G401 (cell line): ENCODE results near the gene FOXS1. TPM values are rescaled to one million over a fixed set of nuclear protein-coding genes. Genes with fewer than 3 reads are reported as not detected.
"Not testable (repeated sequence)": the region's sequence is repeated elsewhere in the genome, so short reads cannot be mapped to it uniquely, and the experiment has no call there.

Source experiments
- DNase-seq: peaks from one replicate; pipeline ENCODE4 v3.0.0-alpha.2; 2015; ENCODE audit warnings: low spot score
- in situ Hi-C: cut with HindIII; loops from 2 replicates; pipeline ENCODE4 v1.10.0; 2016; ENCODE audit warnings: low sequenced_read_pairs, mixed read lengths
- total RNA-seq: library from RNA; depleted of rRNA; stranded (reverse); fragments of >200 nt; shearing (Covaris generic); gene quantifications from 2 replicates; pipeline ENCODE4 v1.2.3, GENCODE V29; 2014

Gene FOXS1
- total RNA-seq, 1 experiment from 2014 or later: 3.4 TPM

DNA sequence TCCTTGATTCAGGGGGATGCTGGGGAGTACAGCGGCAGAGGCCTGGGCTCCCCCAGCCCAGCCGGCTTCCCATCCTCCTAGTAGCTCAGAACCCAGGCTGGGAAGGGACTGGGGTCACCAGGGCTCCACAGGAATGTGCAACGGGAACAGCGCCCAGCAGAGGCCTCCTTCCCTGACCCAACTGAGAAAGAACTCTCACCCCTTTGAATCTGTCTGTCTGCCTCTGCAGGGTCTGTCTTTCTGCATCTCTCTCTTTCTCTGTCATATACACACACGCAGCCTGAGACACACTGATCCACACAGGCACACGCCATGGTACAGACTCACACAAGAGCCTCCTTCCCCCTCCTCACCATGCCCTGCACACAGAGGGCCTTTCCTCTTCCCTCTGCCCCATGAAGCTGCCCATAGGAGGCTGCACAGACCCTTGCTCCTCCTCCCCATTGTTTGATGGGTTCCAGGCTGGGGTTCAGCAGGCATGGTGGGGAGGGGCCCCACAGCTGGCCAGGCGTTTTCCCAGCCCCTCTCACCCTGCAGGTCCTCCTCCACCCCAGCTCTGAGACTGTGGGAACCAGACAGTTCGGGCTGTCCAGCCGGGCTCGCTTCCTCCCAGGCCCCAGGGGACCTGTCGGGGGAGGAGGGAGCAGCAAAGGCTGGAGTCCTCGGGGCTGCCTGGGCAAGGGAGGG is 2.8 kb downstream of the FOXS1 start:
- in situ Hi-C loops: no loop called here
- DNase-seq: no peak

- in situ Hi-C loops: no loop called here
- DNase-seq: no peak
Observed at GRCh38 chr20:31841928-31842327, 3.5 kb downstream of the FOXS1 start.

DNA sequence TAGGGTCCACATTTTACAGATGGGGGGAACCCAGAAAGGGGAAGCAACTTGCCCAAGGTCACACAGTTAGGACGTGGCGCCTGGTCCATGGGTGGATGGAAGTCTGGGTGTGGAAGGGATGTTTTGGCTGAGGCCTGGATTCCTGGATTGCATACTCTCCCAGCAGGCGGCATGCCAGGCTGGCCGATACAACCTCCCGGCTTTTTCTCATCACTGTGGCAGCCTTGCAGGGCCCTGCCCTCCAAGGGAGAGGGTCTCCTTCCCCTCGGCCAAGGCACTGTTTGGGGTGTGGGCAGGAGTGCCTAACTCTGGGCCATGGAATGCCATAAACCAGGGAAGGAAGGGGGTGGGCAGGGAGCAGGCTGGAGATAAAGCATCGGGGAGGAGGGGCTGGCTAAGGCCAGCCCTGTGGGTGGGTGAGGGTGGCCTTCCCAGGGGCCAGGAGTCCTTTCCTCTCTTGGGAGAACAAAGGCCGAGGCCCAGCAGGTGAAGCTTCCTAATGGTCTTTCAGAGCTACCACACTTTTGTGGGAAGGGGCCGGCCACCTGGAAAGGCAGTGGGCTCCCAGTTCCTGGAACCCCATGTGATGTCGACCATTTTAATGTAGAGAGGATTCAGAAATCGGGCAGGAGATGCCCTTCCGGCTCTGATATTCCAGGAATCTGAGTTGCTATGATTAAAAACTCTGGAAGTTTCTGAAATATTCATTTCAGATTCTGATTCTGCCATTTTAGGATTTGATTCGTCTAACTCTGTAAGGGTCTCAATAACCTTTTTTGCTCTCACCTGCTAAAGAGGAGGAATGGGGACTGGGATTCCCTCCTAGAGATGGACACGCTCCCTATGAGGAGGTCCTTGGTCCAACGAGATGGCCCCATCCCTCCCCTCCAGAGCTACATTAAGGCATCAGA is 4.2 kb downstream of the FOXS1 start:
- no peak for DNase-seq
- in situ Hi-C loops: no loop called here

- in situ Hi-C loops: no loop called here
- no peak for DNase-seq
Observed at GRCh38 chr20:31839782-31840487, 5.5 kb downstream of the FOXS1 start.

- no peak for DNase-seq
- in situ Hi-C loops: no loop called here
Observed at GRCh38 chr20:31838646-31839292, 6.6 kb downstream of the FOXS1 start.

DNA sequence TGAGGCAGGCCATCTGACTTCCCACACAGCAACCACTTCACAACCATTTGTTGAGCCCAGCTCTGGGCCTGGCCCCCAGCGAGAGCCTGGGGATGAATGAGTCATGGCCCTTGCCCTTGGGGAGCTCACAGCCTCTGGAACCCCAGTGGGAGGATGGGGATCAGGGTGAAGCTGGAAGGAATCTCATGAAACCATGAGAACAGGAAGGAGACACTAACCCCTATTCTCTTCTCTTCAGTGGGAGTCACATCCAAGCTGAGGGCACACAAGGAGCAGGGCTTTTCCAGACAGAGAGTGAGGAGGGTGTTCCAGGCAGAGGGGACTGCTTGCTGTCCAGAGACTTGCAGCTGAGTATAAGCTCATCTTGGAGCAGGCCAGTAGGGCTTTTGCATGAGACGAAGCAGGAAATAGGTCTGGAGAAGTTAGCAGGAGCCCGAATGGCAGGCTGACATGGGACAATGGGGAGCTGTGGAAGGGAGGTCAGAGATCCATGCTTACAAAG is 7.5 kb downstream of the FOXS1 start:
- DNase-seq: no peak
- in situ Hi-C loops: no loop called here

DNA sequence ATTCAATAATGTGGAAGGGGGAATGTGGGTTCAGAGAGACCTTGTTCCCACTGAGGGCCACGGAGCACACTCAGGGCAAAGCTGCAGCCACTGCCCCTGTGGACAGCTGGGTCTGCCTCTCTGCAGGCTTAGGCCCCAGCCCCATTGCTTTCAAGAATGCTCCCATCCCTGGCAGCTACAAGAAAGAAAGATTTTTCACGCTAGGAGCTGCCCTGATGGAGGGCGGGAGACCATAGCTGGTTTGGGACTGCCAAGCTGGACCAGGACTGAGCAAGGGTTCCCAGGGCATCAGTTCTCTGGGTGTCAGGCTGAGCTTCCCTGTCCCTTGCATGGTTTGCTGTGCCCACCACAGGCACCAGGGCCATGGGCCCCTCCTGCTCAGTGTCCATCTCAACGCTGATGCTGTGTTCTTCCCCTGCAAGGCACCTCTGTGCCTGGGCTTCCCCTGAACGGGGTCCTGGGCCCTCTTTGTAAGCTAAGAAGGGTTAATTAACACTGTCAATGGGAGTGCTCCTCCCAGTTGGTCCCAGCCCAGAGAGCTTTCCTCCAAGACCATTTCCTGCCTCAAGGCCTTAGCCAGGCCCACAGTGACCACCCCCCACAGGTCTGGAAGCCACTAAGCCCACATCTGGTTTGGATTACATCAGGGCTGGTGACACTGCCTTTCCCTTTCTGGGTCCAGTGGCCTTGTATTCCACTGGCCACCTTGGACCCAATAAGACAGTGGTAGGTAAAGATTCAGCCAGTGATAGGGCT is 8.4 kb downstream of the FOXS1 start:
- in situ Hi-C loops: no loop called here
- DNase-seq: no peak

GRCh38 chr20:31835977-31836852 is 9.2 kb downstream of the FOXS1 start:
- in situ Hi-C loops: no loop called here
- peak; percentile 75 for DNase-seq

- no peak for DNase-seq
- in situ Hi-C loops: no loop called here
Observed at GRCh38 chr20:31835554-31835953, 9.8 kb downstream of the FOXS1 start.

GRCh38 chr20:31833931-31834521 is 11.4 kb downstream of the FOXS1 start:
- in situ Hi-C loops: no loop called here
- DNase-seq: no peak

DNA sequence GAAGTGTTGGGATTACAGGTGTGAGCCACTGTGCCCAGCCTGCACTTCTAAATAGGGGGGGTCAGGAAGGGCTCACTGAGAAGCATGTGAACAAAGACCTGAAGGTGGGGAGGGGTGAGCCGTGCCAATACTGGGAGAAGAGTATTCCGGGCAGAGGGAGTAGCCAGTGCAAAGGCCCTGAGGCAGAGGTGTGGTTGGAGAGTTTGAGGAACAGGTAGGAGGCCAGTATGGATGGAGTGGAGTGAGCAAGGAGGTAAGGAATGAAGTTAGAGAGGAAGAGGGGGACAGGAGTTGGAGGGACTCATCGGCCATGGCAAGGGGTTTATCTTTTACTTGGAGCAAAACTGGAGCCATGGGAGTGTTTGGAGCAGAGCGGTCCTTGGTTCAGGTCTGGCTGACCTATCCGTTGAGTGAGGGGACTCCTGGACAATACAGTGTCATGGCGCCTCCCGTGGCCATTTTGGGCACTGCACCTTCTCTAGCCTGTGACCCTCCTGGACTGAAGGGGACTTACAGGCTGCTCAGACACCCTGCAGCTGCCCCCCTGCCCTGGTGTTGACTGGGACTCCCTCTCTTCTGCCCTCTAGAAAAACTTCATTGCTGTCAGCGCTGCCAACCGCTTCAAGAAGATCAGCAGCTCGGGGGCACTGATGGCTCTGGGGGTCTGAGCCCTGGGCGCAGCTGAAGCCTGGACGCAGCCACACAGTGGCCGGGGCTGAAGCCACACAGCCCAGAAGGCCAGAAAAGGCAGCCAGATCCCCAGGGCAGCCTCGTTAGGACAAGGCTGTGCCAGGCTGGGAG is 12.1 kb downstream of the FOXS1 start:
- peak; percentile 63 for DNase-seq
- in situ Hi-C loops: no loop called here

DNA sequence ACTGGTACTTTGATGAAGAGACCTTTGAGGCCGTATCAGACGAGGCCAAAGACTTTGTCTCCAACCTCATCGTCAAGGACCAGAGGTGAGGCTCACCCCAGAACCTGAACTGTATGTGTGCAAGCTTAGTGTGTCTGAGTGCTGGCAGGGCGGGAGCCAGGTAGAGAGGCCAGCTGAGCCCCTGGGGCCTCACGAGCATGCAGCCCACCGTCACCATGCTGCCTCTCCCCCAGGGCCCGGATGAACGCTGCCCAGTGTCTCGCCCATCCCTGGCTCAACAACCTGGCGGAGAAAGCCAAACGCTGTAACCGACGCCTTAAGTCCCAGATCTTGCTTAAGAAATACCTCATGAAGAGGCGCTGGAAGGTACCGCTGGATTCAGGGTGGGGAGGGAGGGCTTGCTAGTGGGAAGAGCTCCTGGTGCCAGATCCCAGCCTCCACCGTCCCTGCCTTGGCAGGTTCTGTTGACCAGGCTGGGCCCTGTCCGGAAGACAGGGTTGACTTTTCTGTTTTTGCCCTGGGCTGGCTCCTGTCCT is 13.6 kb downstream of the FOXS1 start:
- in situ Hi-C loops: no loop called here
- DNase-seq: no peak

DNA sequence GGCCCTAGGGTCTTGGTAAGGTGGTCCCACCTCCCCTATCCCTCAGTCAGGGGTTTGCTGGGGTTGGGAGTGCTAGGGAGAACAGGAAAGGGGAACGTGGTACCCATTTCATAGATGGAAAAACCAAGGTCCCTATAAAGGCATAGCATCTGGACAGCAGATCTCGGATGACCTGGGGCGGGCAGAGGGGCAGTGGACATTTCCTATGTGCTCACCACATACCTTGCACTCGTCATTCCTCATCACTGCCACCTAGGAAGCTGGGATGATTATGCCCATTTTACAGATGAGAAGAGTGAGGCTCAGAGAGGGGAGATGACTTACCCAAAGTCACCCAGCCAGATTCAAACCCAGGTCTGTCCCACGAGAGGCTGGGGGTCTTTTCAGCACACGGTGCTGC is 14.2 kb downstream of the FOXS1 start:
- in situ Hi-C loops: no loop called here
- DNase-seq: no peak

GRCh38 chr20:31830406-31830981 is 14.9 kb downstream of the FOXS1 start:
- in situ Hi-C loops: no loop called here

GRCh38 chr20:31829731-31830130 is 15.7 kb downstream of the FOXS1 start:
- DNase-seq: no peak
- in situ Hi-C loops: no loop called here

More at GRCh38 chr20:31830406-31830981, 14.9 kb downstream of the FOXS1 start:
- no peak for DNase-seq

DNA sequence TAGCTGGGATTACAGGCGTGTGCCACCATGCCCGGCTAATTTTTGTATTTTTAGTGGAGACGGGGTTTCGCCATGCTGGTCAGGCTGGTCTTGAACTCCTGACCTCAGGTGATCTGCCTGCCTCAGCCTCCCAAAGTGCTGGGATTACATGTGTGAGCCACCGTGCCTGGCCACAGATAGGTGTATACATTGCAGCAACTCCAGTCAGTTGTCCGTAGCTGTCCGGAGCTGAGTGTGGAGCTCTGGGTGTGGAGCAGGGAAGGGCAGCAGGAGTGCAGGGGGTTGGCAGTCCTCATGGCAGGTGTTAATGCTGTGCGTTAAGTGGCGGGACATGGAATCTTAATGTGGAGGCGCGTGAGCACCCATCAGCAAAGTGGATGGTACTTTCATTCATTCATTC is 17.4 kb downstream of the FOXS1 start:
- in situ Hi-C loops, DNase-seq: not testable (repeated sequence)
